Cardiac muscle cell (in vitro differentiated cells and primary cell): ENCODE measurements around the gene KIF26B. TPM values are rescaled to one million over a fixed set of nuclear protein-coding genes. Genes with fewer than 3 reads are reported as not detected.

Experiments
- DNase-seq, 2 donors: peaks; one replicate each; pipeline versions ENCODE4 v3.0.0 to v3.0.0-alpha.2; 2010 to 2017; ENCODE audit warnings: low read depth in 1 of 2, low spot score in 1 of 2
- H3K27ac ChIP-seq: fragments of 200-600 bp; sonication (generic); 2 replicates; pipeline ENCODE4 v1.5.1; 2016
- H3K27me3 ChIP-seq: fragments of 200-600 bp; sonication (generic); 2 replicates; pipeline ENCODE4 v1.6.0; 2016; ENCODE audit warnings: control low read depth
- H3K36me3 ChIP-seq: fragments of 200-600 bp; sonication (generic); 2 replicates; pipeline ENCODE4 v1.5.1; 2016; ENCODE audit warnings: control low read depth
- H3K4me1 ChIP-seq: fragments of 200-600 bp; sonication (generic); 2 replicates; pipeline ENCODE4 v1.8.1; 2017; ENCODE audit warnings: low read depth, mild to moderate bottlenecking, mixed run types
- H3K4me3 ChIP-seq: fragments of 200-600 bp; sonication (generic); 2 replicates; pipeline ENCODE4 v1.5.1; 2016; ENCODE audit warnings: mild to moderate bottlenecking
- H3K9me3 ChIP-seq: fragments of 200-600 bp; sonication (generic); 2 replicates; pipeline ENCODE4 v1.5.1; 2017; ENCODE audit warnings: low read depth, mild to moderate bottlenecking, control low read depth
- CTCF ChIP-seq: IDR thresholded peaks from 2 replicates; pipeline ENCODE4 v1.5.1; 2012; ENCODE audit warnings: low read depth, mild to moderate bottlenecking, low read length
- polyA plus RNA-seq: library from polyadenylated mRNA; unstranded; fragments of >200 nt; fragmentation: Nextera tagmentation; extraction: Ambion mirVana; gene quantifications from 2 replicates; pipeline ENCODE4 v1.2.1, GENCODE V29; 2016
- total RNA-seq: library from RNA; depleted of rRNA; stranded (reverse); fragments of >200 nt; gene quantifications from 2 replicates; pipeline ENCODE4 v1.2.3, GENCODE V29; 2016

The KIF26B gene
- total and polyA plus RNA-seq, 2 experiments from 2014 or later, result 58.9 to 177 TPM

- no peak for TF ChIP-seq CTCF
- Histone ChIP-seq H3K36me3 (no peaks in the 10 kb centered on the region), H3K9me3 (no peaks in the 10 kb centered on the region), H3K27me3 (no peaks in the 10 kb centered on the region), H3K27ac (peak overlapping the region; percentile 66), H3K4me3 (no peak overlapping the region), H3K4me1 (peaks cover 17% of the 10 kb centered on the region)
- DNase-seq, result no peak
Measured at GRCh38 chr1:245483247-245483646, 328.5 kb downstream of the KIF26B start.

GRCh38 chr1:245484176-245484575 is 329.4 kb downstream of the KIF26B start:
- Histone ChIP-seq H3K4me1 (peaks cover 24% of the 10 kb centered on the region), H3K4me3 (no peak overlapping the region), H3K9me3 (no peaks in the 10 kb centered on the region), H3K36me3 (peaks cover under 1% of the 10 kb centered on the region), H3K27me3 (no peaks in the 10 kb centered on the region), H3K27ac (peak overlapping the region; percentile 66)
- DNase-seq, result peak in 1 of 2 donors; percentile 57
- no peak for TF ChIP-seq CTCF

GRCh38 chr1:245485996-245486395 is 331.2 kb downstream of the KIF26B start:
- peak in 1 of 2 donors; percentile 17 for DNase-seq
- Histone ChIP-seq H3K9me3 (no peaks in the 10 kb centered on the region), H3K27me3 (no peaks in the 10 kb centered on the region), H3K27ac (peak overlapping the region; percentile 63), H3K4me1 (peaks cover 32% of the 10 kb centered on the region), H3K36me3 (peaks cover 3% of the 10 kb centered on the region), H3K4me3 (no peak overlapping the region)
- no peak for TF ChIP-seq CTCF

GRCh38 chr1:245486775-245487470 is 332.1 kb downstream of the KIF26B start:
- H3K4me1 ChIP-seq, result peaks cover 32% of the 10 kb centered on the region
- peaks cover 3% of the 10 kb centered on the region for H3K36me3 ChIP-seq
- H3K9me3 ChIP-seq, result no peaks in the 10 kb centered on the region
- no peak for DNase-seq
- H3K27ac ChIP-seq, result peak overlapping the region; percentile 72
- no peaks in the 10 kb centered on the region for H3K27me3 ChIP-seq
- H3K4me3 ChIP-seq, result no peak overlapping the region
- TF ChIP-seq CTCF, result no peak

- DNase-seq, result no peak
- peaks cover 32% of the 10 kb centered on the region for H3K4me1 ChIP-seq
- H3K27ac ChIP-seq, result peak overlapping the region; percentile 71
- no peaks in the 10 kb centered on the region for H3K9me3 ChIP-seq
- H3K4me3 ChIP-seq, result no peak overlapping the region
- peaks cover 3% of the 10 kb centered on the region for H3K36me3 ChIP-seq
- no peak for TF ChIP-seq CTCF
- H3K27me3 ChIP-seq, result no peaks in the 10 kb centered on the region
Measured at GRCh38 chr1:245488346-245489129, 333.8 kb downstream of the KIF26B start.
